Endothelial cell of umbilical vein (primary cell): Measurements from ENCODE around the gene JPH3. TPM values are rescaled to one million over a fixed set of nuclear protein-coding genes. Genes with fewer than 3 reads are reported as not detected.

Experiments used
- BruUV-seq: library from RNA; stranded (reverse); fragments of 400-500 nt; replicated peaks from 2 replicates; lab custom pipeline; 2021; lab: Mats Ljungman, UMichigan
- CTCF ChIA-PET: fragments of 300-600, 350-600 bp; sonication (Branson Sonifier 250); formaldehyde crosslinking; loops from one replicate; lab custom pipeline; 2021; ENCODE audit warnings: antibody characterized with exemption, inconsistent platforms; lab: Charles Lee
- POLR2A ChIA-PET: fragments of 300-600, 350-600 bp; sonication (Branson Sonifier 250); formaldehyde crosslinking; loops from one replicate; lab custom pipeline; 2021; ENCODE audit warnings: antibody characterized with exemption, inconsistent platforms; lab: Charles Lee
- DNase-seq: peaks from one replicate; pipeline ENCODE4 v3.0.0-alpha.2; 2011; ENCODE audit warnings: low read depth, low spot score
- FAIRE-seq: peaks from 2 replicates; lab custom pipeline; 2011; peaks lifted over from hg19 to GRCh38; lab: Jason Lieb, UNC
- H2AFZ ChIP-seq: 2 replicates; pipeline ENCODE4 v1.6.0; 2012; ENCODE audit warnings: low read depth, low read length, control low read depth, inconsistent platforms
- H3K27ac ChIP-seq: 2 replicates; pipeline ENCODE4 v1.5.1; 2011; ENCODE audit warnings: low read depth, mild to moderate bottlenecking, control low read depth, low read length, moderate library complexity; ENCODE audit not compliant: insufficient read depth
- H3K27me3 ChIP-seq, 2 experiments: 2 replicates each; pipeline versions ENCODE4 v1.6.0 to v1.6.1; 2011; ENCODE audit warnings: low read length in 2 of 2, mixed read lengths in 1 of 2; ENCODE audit not compliant: control insufficient read depth in 2 of 2, insufficient read depth in 2 of 2
- H3K36me3 ChIP-seq, 2 experiments: 2 replicates in 1 of 2; 3 replicates in 1 of 2; pipeline ENCODE4 v1.5.1; 2011; ENCODE audit warnings: low read length in 2 of 2, mild to moderate bottlenecking in 1 of 2, moderate library complexity in 1 of 2; ENCODE audit not compliant: control insufficient read depth in 2 of 2, insufficient read depth in 2 of 2; ENCODE audit errors: extremely low read depth in 1 of 2
- H3K4me1 ChIP-seq: 3 replicates; pipeline ENCODE4 v1.5.1; 2011; ENCODE audit warnings: mild to moderate bottlenecking, low read length; ENCODE audit not compliant: control insufficient read depth, insufficient read depth; ENCODE audit errors: extremely low read depth
- H3K4me2 ChIP-seq: 2 replicates; pipeline ENCODE4 v1.6.1; 2011; ENCODE audit warnings: low read length, control low read depth, mixed read lengths; ENCODE audit not compliant: insufficient read depth
- H3K4me3 ChIP-seq, 3 experiments: fragments of 200-600 bp in 1 of 3; sonication (generic), shearing (Covaris generic) in 1 of 3; replicated peaks in 1 of 3; 2 replicates each; pipeline ENCODE4 v1.5.1; 2011 to 2016; ENCODE audit warnings: control low read depth in 3 of 3, low read length in 3 of 3, mild to moderate bottlenecking in 2 of 3, inconsistent platforms in 1 of 3, low read depth in 1 of 3, moderate library complexity in 1 of 3; ENCODE audit not compliant: insufficient read depth in 1 of 3
- H3K79me2 ChIP-seq: 2 replicates; pipeline ENCODE4 v1.6.0; 2012; ENCODE audit warnings: low read length, inconsistent platforms; ENCODE audit not compliant: control insufficient read depth, insufficient read depth
- H3K9ac ChIP-seq: replicated peaks from 2 replicates; pipeline ENCODE3; 2011; ENCODE audit warnings: low read length, control low read depth; ENCODE audit not compliant: insufficient read depth; ENCODE audit errors: extremely low read depth
- H3K9me1 ChIP-seq: replicated peaks from 3 replicates; pipeline ENCODE4 v1.6.0; 2011; ENCODE audit warnings: mild to moderate bottlenecking, low read length; ENCODE audit not compliant: control insufficient read depth, insufficient read depth; ENCODE audit errors: extremely low read depth
- H3K9me3 ChIP-seq: replicated peaks from 2 replicates; pipeline ENCODE4 v1.5.1; 2012; ENCODE audit warnings: low read length, inconsistent platforms; ENCODE audit not compliant: control insufficient read depth, insufficient read depth
- H4K20me1 ChIP-seq: replicated peaks from 2 replicates; pipeline ENCODE3; 2011; ENCODE audit warnings: mild to moderate bottlenecking, low read length; ENCODE audit not compliant: control insufficient read depth, insufficient read depth; ENCODE audit errors: extremely low read depth
- CTCF ChIP-seq, 2 donors: IDR thresholded peaks; 1 replicate in 1 of 2; 2 replicates in 1 of 2; pipeline ENCODE4 v1.5.1; 2011; ENCODE audit warnings: low read length in 2 of 2, mild to moderate bottlenecking in 2 of 2, moderate library complexity in 2 of 2, control low read depth in 1 of 2, inconsistent platforms in 1 of 2, low read depth in 1 of 2; ENCODE audit not compliant: insufficient read depth in 1 of 2; ENCODE audit errors: extremely low read depth in 1 of 2
- EZH2 ChIP-seq: IDR thresholded peaks from 2 replicates; pipeline ENCODE4 v1.6.1; 2012; ENCODE audit warnings: borderline replicate concordance, low read depth, mild to moderate bottlenecking, moderate library complexity, low read length, inconsistent platforms; ENCODE audit not compliant: severe bottlenecking
- FOS ChIP-seq: IDR thresholded peaks from 2 replicates; pipeline ENCODE4 v1.6.1; 2011; ENCODE audit warnings: mild to moderate bottlenecking, low read length, moderate library complexity, borderline replicate concordance; ENCODE audit not compliant: insufficient read depth
- GATA2 ChIP-seq: IDR thresholded peaks from 2 replicates; pipeline ENCODE4 v1.7.0; 2011; ENCODE audit warnings: low read depth, mild to moderate bottlenecking, moderate library complexity, mixed read lengths, low read length; ENCODE audit not compliant: insufficient read length, insufficient read depth
- JUN ChIP-seq: IDR thresholded peaks from 2 replicates; pipeline ENCODE4 v1.6.1; 2011; ENCODE audit warnings: borderline replicate concordance, low read depth; ENCODE audit not compliant: insufficient read length, insufficient read depth
- MAX ChIP-seq: IDR thresholded peaks from 2 replicates; pipeline ENCODE4 v1.6.1; 2011; ENCODE audit not compliant: insufficient read depth, insufficient read length
- MYC ChIP-seq: IDR thresholded peaks from one replicate; pipeline ENCODE4 v1.6.1; 2011; ENCODE audit warnings: mild to moderate bottlenecking, low read depth, low read length
- POLR2A ChIP-seq: IDR thresholded peaks from 2 replicates; pipeline ENCODE4 v1.6.1; 2012; ENCODE audit warnings: low read depth, mild to moderate bottlenecking, control low read depth, low read length
- dilution Hi-C: fragments of 300-500 bp; cut with MboI; formaldehyde crosslinking; loops from one replicate; pipeline ENCODE4 v1.15.0; 2019; ENCODE audit warnings: low sequenced_read_pairs; ENCODE audit not compliant: extremely low pct_ligation_motif_present
- intact Hi-C: fragments of 100-400 bp; cut with micrococcal nuclease; formaldehyde crosslinking; loops from one replicate; pipeline ENCODE4 v1.10.0; 2022
- polyA plus RNA-seq, 4 experiments: library from polyadenylated mRNA; depleted of rRNA in 3 of 4; stranded (reverse) in 3 of 4; unstranded in 1 of 4; fragments of >200 nt; gene quantifications; 2 replicates each; pipeline versions ENCODE4 v1.2.1 to v1.2.3, GENCODE V29; 2011 to 2012; ENCODE audit warnings: missing spikeins in 1 of 4
- total RNA-seq: library from RNA; stranded (reverse); gene quantifications from 2 replicates; pipeline ENCODE4 v1.2.3, GENCODE V29; 2021

Gene JPH3
- total and polyA plus RNA-seq, 2 donors (not counting 3 experiments of a cell fraction or from before 2014, with no cell fraction given) = 0.22 to 0.30 TPM

GRCh38 chr16:87664792-87665191, 62.5 kb downstream of the JPH3 start:
- H3K27me3 ChIP-seq = no peaks in the 10 kb centered on the region
- H3K4me2 ChIP-seq = no peak overlapping the region
- CTCF ChIA-PET = no interaction called here
- intact Hi-C loops (no loop called here), dilution Hi-C loops (no loop called here)
- no peaks in the 10 kb centered on the region for H3K9me3 ChIP-seq
- H3K4me1 ChIP-seq = no peaks in the 10 kb centered on the region
- POLR2A ChIA-PET = no interaction called here
- H3K79me2 ChIP-seq = no peaks in the 10 kb centered on the region
- no peak for FAIRE-seq
- H2AFZ ChIP-seq = no peak overlapping the region
- H4K20me1 ChIP-seq = no peaks in the 10 kb centered on the region
- H3K27ac ChIP-seq = no peak overlapping the region
- TF ChIP-seq MAX (no peak), GATA2 (no peak), CTCF (IDR thresholded peaks at IDR 0.05; ENCODE audit: extremely low read depth in 1 of 2, insufficient read depth in 1 of 2, low read depth in 1 of 2, low read length in 2 of 2) (no peak), JUN (no peak), POLR2A (no peak), MYC (no peak), FOS (no peak), EZH2 (no peak)
- H3K9me1 ChIP-seq = no peaks in the 10 kb centered on the region
- DNase-seq = no peak
- no peak overlapping the region for H3K9ac ChIP-seq
- no peaks in the 10 kb centered on the region for H3K36me3 ChIP-seq
- no TSS peak for BruUV-seq
- no peak overlapping the region for H3K4me3 ChIP-seq
